HEK293 (cell line): ENCODE data around the gene TANC1.

Experiments used
- CTCF ChIA-PET: fragments of 350-600 bp; formaldehyde crosslinking; extraction: SDS; loops from one replicate; lab custom pipeline; 2021; ENCODE audit warnings: antibody characterized with exemption; lab: Yijun Ruan, JAX
- POLR2A ChIA-PET: fragments of 300-600 bp; formaldehyde crosslinking; extraction: SDS; loops from one replicate; lab custom pipeline; 2020; ENCODE audit warnings: antibody characterized with exemption, inconsistent platforms; lab: Yijun Ruan, JAX
- H3K27ac ChIP-seq: fragments of 200-500 bp; sonication (Bioruptor generic); 2 replicates; pipeline ENCODE4 v1.5.1; 2014; ENCODE audit warnings: low read depth, low read length, control low read depth, inconsistent platforms; ENCODE audit errors: extremely low read depth
- H3K36me3 ChIP-seq, 2 experiments: fragments of 200-500 bp in 1 of 2; sonication (Bioruptor generic) in 1 of 2; 1 replicate in 1 of 2; 2 replicates in 1 of 2; pipeline ENCODE4 v1.5.1; 2014 to 2017; ENCODE audit warnings: inconsistent platforms in 2 of 2, low read length in 2 of 2; ENCODE audit not compliant: control insufficient read depth in 2 of 2, insufficient read depth in 1 of 2
- H3K4me1 ChIP-seq: fragments of 200-500 bp; sonication (Bioruptor generic); 2 replicates; pipeline ENCODE4 v1.5.1; 2014; ENCODE audit warnings: mild to moderate bottlenecking, low read length, inconsistent platforms; ENCODE audit not compliant: control insufficient read depth, insufficient read depth
- H3K4me3 ChIP-seq: 2 replicates; pipeline ENCODE4 v1.5.1; 2011; ENCODE audit warnings: low read depth, mild to moderate bottlenecking, control low read depth, low read length, moderate library complexity
- H3K9me3 ChIP-seq: fragments of 200-500 bp; sonication (Bioruptor generic); 2 replicates; pipeline ENCODE4 v1.5.1; 2014; ENCODE audit warnings: low read depth, low read length, inconsistent platforms; ENCODE audit not compliant: control insufficient read depth, insufficient read depth
- KLF16 ChIP-seq: fragments of 450-650 bp; formaldehyde crosslinking; IDR thresholded peaks from 2 replicates; pipeline ENCODE4 v1.5.1; 2017; ENCODE audit warnings: missing biosample characterization, missing genetic modification characterization
- REPIN1 ChIP-seq: fragments of 450-650 bp; formaldehyde crosslinking; IDR thresholded peaks from 2 replicates; pipeline ENCODE4 v1.5.1; 2017; ENCODE audit warnings: missing biosample characterization, missing genetic modification characterization, low read depth
- WT1 ChIP-seq: fragments of 450-650 bp; formaldehyde crosslinking; IDR thresholded peaks from 2 replicates; pipeline ENCODE4 v1.5.1; 2016; ENCODE audit warnings: missing biosample characterization, missing genetic modification characterization
- ZBTB44 ChIP-seq: fragments of 450-650 bp; IDR thresholded peaks from 2 replicates; pipeline ENCODE4 v1.5.1; 2018; ENCODE audit warnings: missing biosample characterization, mild to moderate bottlenecking, missing genetic modification characterization
- ZBTB8A ChIP-seq: fragments of 450-650 bp; formaldehyde crosslinking; IDR thresholded peaks from 2 replicates; pipeline ENCODE4 v1.5.1; 2016; ENCODE audit warnings: missing biosample characterization, missing genetic modification characterization
- ZNF24 ChIP-seq: fragments of 450-650 bp; formaldehyde crosslinking; IDR thresholded peaks from 2 replicates; pipeline ENCODE4 v1.5.1; 2016; ENCODE audit warnings: missing biosample characterization, missing genetic modification characterization
- ZNF394 ChIP-seq: fragments of 450-650 bp; formaldehyde crosslinking; IDR thresholded peaks from 2 replicates; pipeline ENCODE4 v1.5.1; 2016; ENCODE audit warnings: missing biosample characterization, missing genetic modification characterization, mild to moderate bottlenecking, moderate library complexity, borderline replicate concordance
- ZNF510 ChIP-seq: fragments of 450-650 bp; formaldehyde crosslinking; IDR thresholded peaks from 2 replicates; pipeline ENCODE4 v1.5.1; 2018; ENCODE audit warnings: mild to moderate bottlenecking, missing genetic modification characterization, missing biosample characterization; ENCODE audit not compliant: insufficient replicate concordance
- ZNF518A ChIP-seq: fragments of 450-650 bp; formaldehyde crosslinking; conservative IDR thresholded peaks from 2 replicates; pipeline ENCODE4 v1.5.1; 2016; ENCODE audit warnings: low read depth, missing biosample characterization, missing genetic modification characterization
- ZNF596 ChIP-seq: fragments of 450-650 bp; IDR thresholded peaks from 2 replicates; pipeline ENCODE4 v1.5.0; 2018; ENCODE audit warnings: missing biosample characterization, mild to moderate bottlenecking, missing genetic modification characterization, moderate library complexity
- ZNF600 ChIP-seq: fragments of 450-650 bp; formaldehyde crosslinking; IDR thresholded peaks from 2 replicates; pipeline ENCODE4 v1.5.1; 2016; ENCODE audit warnings: missing biosample characterization, missing genetic modification characterization
- ZNF623 ChIP-seq: fragments of 450-650 bp; formaldehyde crosslinking; IDR thresholded peaks from 2 replicates; pipeline ENCODE4 v1.5.1; 2016; ENCODE audit warnings: missing biosample characterization, missing genetic modification characterization
- ZNF654 ChIP-seq: fragments of 450-650 bp; formaldehyde crosslinking; IDR thresholded peaks from 2 replicates; pipeline ENCODE4 v1.5.1; 2016; ENCODE audit warnings: low read depth, missing biosample characterization, missing genetic modification characterization
- ZSCAN23 ChIP-seq: fragments of 450-650 bp; formaldehyde crosslinking; IDR thresholded peaks from 2 replicates; pipeline ENCODE4 v1.5.1; 2016; ENCODE audit warnings: missing biosample characterization, missing genetic modification characterization
- TF ChIP-seq, protein P1 (sequence below): fragments of 450-650 bp; formaldehyde crosslinking; IDR thresholded peaks from 2 replicates; pipeline ENCODE4 v1.5.1; 2016; ENCODE audit warnings: missing biosample characterization, missing genetic modification characterization, borderline replicate concordance
- TF ChIP-seq, protein P2 (sequence below): fragments of 450-650 bp; formaldehyde crosslinking; IDR thresholded peaks from 2 replicates; pipeline ENCODE4 v1.5.1; 2016; ENCODE audit warnings: missing biosample characterization, missing genetic modification characterization

The TANC1 gene

GRCh38 chr2:159134979-159135378 is 166.5 kb downstream of the TANC1 start:
- H3K36me3 ChIP-seq = no peaks in the 10 kb centered on the region
- no peaks in the 10 kb centered on the region for H3K9me3 ChIP-seq
- CTCF ChIA-PET = no interaction called here
- no peak overlapping the region for H3K27ac ChIP-seq
- TF ChIP-seq ZBTB8A (tag by site-specific recombination) (no peak), REPIN1 (tag by site-specific recombination) (no peak), ZNF623 (tag by site-specific recombination) (no peak), ZNF24 (tag by site-specific recombination) (no peak), ZNF596 (tag by site-specific recombination) (no peak), ZSCAN23 (no peak), ZBTB44 (no peak), WT1 (tag by site-specific recombination) (no peak), ZNF600 (tag by site-specific recombination) (no peak)
- TF ChIP-seq, protein P1, sequence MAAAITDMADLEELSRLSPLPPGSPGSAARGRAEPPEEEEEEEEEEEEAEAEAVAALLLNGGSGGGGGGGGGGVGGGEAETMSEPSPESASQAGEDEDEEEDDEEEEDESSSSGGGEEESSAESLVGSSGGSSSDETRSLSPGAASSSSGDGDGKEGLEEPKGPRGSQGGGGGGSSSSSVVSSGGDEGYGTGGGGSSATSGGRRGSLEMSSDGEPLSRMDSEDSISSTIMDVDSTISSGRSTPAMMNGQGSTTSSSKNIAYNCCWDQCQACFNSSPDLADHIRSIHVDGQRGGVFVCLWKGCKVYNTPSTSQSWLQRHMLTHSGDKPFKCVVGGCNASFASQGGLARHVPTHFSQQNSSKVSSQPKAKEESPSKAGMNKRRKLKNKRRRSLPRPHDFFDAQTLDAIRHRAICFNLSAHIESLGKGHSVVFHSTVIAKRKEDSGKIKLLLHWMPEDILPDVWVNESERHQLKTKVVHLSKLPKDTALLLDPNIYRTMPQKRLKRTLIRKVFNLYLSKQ (tag by site-specific recombination) = no peak
- POLR2A ChIA-PET = no interaction called here
- H3K4me3 ChIP-seq = no peak overlapping the region
- H3K4me1 ChIP-seq = peaks cover 20% of the 10 kb centered on the region

DNA sequence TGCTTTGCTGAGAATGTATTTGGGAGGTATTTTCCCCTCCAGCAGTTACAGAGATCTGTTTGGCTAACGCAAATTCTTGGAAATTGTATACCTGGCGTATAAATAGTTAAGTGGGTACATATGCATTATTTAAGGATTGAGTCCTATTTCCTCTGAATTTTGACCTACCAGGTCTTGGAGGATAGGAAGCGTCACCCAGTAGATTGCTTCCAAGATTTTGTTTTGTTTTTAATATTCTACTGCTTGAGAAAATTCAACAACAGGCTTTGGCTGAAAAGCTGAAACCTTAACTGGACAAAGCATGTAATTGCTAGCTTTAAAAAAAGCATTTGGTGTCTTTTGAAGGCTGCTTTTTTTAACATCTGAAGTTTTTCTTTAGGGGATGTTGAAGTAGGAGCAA is 168.0 kb downstream of the TANC1 start:
- POLR2A ChIA-PET = no interaction called here
- no peak overlapping the region for H3K4me3 ChIP-seq
- no peak overlapping the region for H3K27ac ChIP-seq
- CTCF ChIA-PET = no interaction called here
- H3K4me1 ChIP-seq = peaks cover 19% of the 10 kb centered on the region
- H3K36me3 ChIP-seq = no peaks in the 10 kb centered on the region
- H3K9me3 ChIP-seq = no peaks in the 10 kb centered on the region
- no peak for TF ChIP-seq ZNF394 (tag by site-specific recombination)
- no peak for TF ChIP-seq ZNF654 (tag by site-specific recombination)
- TF ChIP-seq KLF16 (tag by site-specific recombination) = no peak
- no peak for TF ChIP-seq ZNF518A
- no peak for TF ChIP-seq ZNF510
- TF ChIP-seq, protein P2, sequence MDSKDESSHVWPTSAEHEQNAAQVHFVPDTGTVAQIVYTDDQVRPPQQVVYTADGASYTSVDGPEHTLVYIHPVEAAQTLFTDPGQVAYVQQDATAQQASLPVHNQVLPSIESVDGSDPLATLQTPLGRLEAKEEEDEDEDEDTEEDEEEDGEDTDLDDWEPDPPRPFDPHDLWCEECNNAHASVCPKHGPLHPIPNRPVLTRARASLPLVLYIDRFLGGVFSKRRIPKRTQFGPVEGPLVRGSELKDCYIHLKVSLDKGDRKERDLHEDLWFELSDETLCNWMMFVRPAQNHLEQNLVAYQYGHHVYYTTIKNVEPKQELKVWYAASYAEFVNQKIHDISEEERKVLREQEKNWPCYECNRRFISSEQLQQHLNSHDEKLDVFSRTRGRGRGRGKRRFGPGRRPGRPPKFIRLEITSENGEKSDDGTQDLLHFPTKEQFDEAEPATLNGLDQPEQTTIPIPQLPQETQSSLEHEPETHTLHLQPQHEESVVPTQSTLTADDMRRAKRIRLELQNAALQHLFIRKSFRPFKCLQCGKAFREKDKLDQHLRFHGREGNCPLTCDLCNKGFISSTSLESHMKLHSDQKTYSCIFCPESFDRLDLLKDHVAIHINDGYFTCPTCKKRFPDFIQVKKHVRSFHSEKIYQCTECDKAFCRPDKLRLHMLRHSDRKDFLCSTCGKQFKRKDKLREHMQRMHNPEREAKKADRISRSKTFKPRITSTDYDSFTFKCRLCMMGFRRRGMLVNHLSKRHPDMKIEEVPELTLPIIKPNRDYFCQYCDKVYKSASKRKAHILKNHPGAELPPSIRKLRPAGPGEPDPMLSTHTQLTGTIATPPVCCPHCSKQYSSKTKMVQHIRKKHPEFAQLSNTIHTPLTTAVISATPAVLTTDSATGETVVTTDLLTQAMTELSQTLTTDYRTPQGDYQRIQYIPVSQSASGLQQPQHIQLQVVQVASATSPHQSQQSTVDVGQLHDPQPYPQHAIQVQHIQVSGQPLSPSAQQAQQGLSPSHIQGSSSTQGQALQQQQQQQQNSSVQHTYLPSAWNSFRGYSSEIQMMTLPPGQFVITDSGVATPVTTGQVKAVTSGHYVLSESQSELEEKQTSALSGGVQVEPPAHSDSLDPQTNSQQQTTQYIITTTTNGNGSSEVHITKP (tag by site-specific recombination) = no peak
- TF ChIP-seq, all 188 proteins: peak for 0
